Measurements from ENCODE around the gene NSUN2.

NSUN2 gene

GRCh38 chr5:6626508-6626907 is 6.3 kb downstream of the NSUN2 start:
- no peak for DNase-seq (ENCODE audit: low read depth)
- no peak for TF ChIP-seq CTCF (IDR thresholded peaks at IDR 0.05; ENCODE audit: insufficient read depth, low read depth, low read length, missing control alignments)

DNA sequence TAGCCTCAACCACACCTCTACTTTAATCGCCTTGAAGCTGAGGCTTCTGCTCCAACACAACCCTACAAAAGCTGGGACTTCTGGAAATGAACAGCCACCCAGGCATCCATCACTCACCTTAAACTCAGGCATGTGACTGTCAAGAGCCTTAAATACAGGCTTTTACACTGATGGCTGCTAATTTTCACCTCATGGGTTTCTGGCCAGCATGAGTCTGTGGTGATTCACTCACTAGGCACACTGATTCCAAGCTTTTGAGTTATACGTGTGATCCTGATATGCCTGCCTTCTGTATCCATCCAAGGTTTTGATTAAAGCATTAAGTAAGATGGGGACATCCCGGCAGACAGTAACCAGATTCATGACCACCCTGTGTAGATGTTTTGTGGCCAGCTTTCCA is 8.9 kb downstream of the NSUN2 start:
- TF ChIP-seq CTCF (IDR thresholded peaks at IDR 0.05; ENCODE audit: insufficient read depth, low read depth, low read length, missing control alignments), result no peak
- no peak overlapping the region for H3K4me3 ChIP-seq (ENCODE audit: low read length)
- DNase-seq (ENCODE audit: low read depth), result peak; percentile 14

More at GRCh38 chr5:6626508-6626907, 6.3 kb downstream of the NSUN2 start:
- H3K4me3 ChIP-seq (ENCODE audit: low read length), result no peak overlapping the region

GRCh38 chr5:6623228-6623627 is 9.6 kb downstream of the NSUN2 start:
- no peak for DNase-seq (ENCODE audit: low read depth)
- TF ChIP-seq CTCF (IDR thresholded peaks at IDR 0.05; ENCODE audit: insufficient read depth, low read depth, low read length, missing control alignments), result no peak
- no peak overlapping the region for H3K4me3 ChIP-seq (ENCODE audit: low read length)

GRCh38 chr5:6616632-6617031 is 16.2 kb downstream of the NSUN2 start:
- DNase-seq (ENCODE audit: low read depth), result no peak
- TF ChIP-seq CTCF (IDR thresholded peaks at IDR 0.05; ENCODE audit: insufficient read depth, low read depth, low read length, missing control alignments), result no peak
- H3K4me3 ChIP-seq (ENCODE audit: low read length), result no peak overlapping the region

DNA sequence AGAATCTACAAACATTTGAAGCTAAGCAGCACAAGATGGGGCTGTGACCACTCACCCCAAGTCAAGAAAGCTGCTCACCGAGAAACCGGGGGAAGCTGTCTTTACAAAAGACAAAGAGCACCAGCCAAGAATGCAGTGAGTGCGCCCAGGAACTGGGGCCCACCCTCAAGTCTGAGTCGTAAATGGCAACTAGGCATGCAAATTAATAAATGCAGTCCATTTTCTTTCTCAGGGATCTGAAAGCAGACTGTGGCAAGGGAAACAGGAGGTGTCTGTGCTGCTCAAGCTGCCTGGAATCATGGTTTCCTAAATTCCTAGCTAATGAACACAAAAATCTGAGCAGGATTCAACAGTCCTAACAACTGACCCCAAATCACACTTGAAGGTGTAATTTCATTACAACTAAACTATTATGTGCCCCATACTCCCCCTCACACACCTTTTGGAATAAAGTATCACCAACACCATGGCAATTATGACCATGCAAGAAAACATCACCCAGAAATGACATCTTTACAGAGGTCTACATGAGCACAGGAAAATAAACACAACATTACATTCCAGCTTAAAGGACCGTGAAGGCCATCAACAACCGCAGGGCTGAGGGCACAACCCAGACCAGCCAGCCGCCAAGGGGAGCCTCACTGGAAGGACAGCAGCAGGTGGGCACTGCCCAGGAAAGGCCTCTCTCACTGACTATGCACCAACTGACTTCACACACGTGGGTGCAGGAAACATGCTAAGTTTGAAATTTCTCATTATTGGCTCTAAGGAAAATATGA is 17.6 kb downstream of the NSUN2 start:
- H3K4me3 ChIP-seq (ENCODE audit: low read length), result no peak overlapping the region
- no peak for DNase-seq (ENCODE audit: low read depth)
- TF ChIP-seq CTCF (IDR thresholded peaks at IDR 0.05; ENCODE audit: insufficient read depth, low read depth, low read length, missing control alignments), result no peak

GRCh38 chr5:6611334-6612256 is 21.2 kb downstream of the NSUN2 start:
- DNase-seq (ENCODE audit: low read depth), result no peak
- TF ChIP-seq CTCF (IDR thresholded peaks at IDR 0.05; ENCODE audit: insufficient read depth, low read depth, low read length, missing control alignments), result no peak
- H3K4me3 ChIP-seq (ENCODE audit: low read length), result no peak overlapping the region

All from epithelial cell of esophagus (primary cell).